OCI-LY3 (cell line): Measurements from ENCODE around the gene ELANE.

Experiments used
- CTCF ChIP-seq: fragments of 200-600, 300-600 bp; sonication (generic); IDR thresholded peaks from 2 replicates; pipeline ENCODE4 v1.5.1; 2014; ENCODE audit warnings: antibody characterized with exemption, low read length, low read depth
- EZH2phosphoT487 ChIP-seq: fragments of 200-600 bp; shearing (Covaris generic); IDR thresholded peaks from 2 replicates; pipeline ENCODE4 v1.6.1; 2018; ENCODE audit warnings: antibody characterized with exemption, mixed run types, low read depth

GRCh38 chr19:870963-871401 is 18.9 kb downstream of the ELANE start:
- TF ChIP-seq CTCF, result no peak
- TF ChIP-seq EZH2phosphoT487, result no peak
